SK-MEL-5 (cell line): ENCODE data around the gene BPIFB1. TPM values are rescaled to one million over a fixed set of nuclear protein-coding genes. Genes with fewer than 3 reads are reported as not detected.

ENCODE experiments used
- DNase-seq: peaks from one replicate; pipeline ENCODE4 v3.0.0-alpha.2; 2016; ENCODE audit warnings: low read depth, low spot score
- in situ Hi-C: cut with HindIII; loops from 2 replicates; pipeline ENCODE4 v1.10.0; 2016; ENCODE audit warnings: low sequenced_read_pairs, high pct_unique_total_duplicates, low pct_unique_long_range_greater_than_20kb
- total RNA-seq: library from RNA; depleted of rRNA; stranded (reverse); fragments of >200 nt; shearing (Covaris generic); gene quantifications from 2 replicates; pipeline ENCODE4 v1.2.3, GENCODE V29; 2014

BPIFB1 gene
- total RNA-seq, 1 experiment from 2014 or later = not detected

GRCh38 chr20:33311011-33311410 is 28.0 kb downstream of the BPIFB1 start:
- DNase-seq = no peak
- in situ Hi-C loops = no loop called here

DNA sequence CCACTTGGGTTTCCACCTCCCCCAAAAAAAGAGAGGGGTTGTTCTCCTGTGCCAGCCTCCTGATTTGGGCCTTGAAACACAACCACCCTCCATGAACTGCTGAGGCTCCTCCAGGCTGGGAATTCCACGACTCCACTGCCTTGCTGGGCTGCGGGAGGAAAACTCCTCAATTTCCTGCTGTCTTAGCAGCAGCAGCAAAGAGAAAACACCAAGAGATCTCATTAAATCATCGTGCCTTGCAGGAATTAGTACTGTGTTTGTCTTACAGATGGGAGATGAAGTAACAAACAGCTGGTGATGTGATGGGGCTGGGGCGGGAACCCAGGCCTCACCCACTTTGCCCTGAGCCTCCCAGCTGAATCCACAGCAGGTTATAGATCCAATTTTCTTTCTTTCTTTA is 29.0 kb downstream of the BPIFB1 start:
- no peak for DNase-seq
- in situ Hi-C loops = no loop called here

GRCh38 chr20:33312583-33312982 is 29.6 kb downstream of the BPIFB1 start:
- DNase-seq = no peak
- in situ Hi-C loops = no loop called here

- no peak for DNase-seq
- in situ Hi-C loops = no loop called here
These were observed 30.8 kb downstream of the BPIFB1 start for GRCh38 chr20:33313686-33314314.

GRCh38 chr20:33316343-33316742 is 33.3 kb downstream of the BPIFB1 start:
- in situ Hi-C loops = no loop called here

GRCh38 chr20:33316958-33317357 is 33.9 kb downstream of the BPIFB1 start:
- no peak for DNase-seq
- in situ Hi-C loops = no loop called here

More at GRCh38 chr20:33316343-33316742, 33.3 kb downstream of the BPIFB1 start:
- DNase-seq = no peak

- DNase-seq = no peak
- in situ Hi-C loops = no loop called here
These were observed 34.5 kb downstream of the BPIFB1 start for GRCh38 chr20:33317424-33318095.

- in situ Hi-C loops = no loop called here
- DNase-seq = no peak
These were observed 35.0 kb downstream of the BPIFB1 start for GRCh38 chr20:33318096-33318429.

- no peak for DNase-seq
- in situ Hi-C loops = no loop called here
These were observed 37.0 kb downstream of the BPIFB1 start for GRCh38 chr20:33320006-33320405.

DNA sequence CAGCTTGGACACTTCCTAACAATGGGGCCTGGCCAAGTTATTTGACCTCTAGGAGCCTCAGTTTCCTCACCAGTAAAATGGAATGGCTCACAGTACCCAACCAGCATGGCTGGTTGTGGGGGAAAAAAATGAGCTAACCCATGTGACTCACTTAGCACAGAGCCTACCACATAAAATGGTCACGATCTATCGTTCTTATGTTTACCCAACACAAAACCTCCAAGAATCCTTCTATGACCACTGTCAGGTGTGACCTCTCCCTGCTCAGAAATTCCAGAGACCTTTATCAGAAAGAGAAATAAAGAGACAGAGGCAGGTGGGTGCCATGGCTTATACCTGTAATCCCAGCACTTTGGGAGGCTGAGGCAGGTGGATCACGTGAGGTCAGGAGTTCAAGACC is 39.4 kb downstream of the BPIFB1 start:
- in situ Hi-C loops = no loop called here
- no peak for DNase-seq

DNA sequence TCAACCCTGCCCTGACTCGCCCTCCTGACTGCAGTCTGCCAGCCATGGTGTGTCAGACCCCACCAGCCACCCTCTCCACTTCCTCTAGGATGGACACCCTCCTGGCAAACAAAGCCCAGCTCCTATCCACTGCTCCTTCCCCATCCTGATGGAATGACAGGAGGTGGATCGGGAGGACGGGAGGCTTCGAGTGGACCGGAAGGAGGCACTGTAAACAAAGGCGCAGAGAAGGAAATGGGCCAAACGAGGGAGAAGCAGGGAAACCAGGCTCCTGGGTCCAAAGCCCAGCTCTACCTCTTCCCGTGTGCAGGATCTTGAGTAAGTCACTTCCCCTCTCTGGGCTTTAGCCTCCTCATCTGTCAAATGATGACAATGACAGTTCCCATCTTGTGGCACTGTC is 40.2 kb downstream of the BPIFB1 start:
- in situ Hi-C loops = no loop called here
- DNase-seq = no peak

DNA sequence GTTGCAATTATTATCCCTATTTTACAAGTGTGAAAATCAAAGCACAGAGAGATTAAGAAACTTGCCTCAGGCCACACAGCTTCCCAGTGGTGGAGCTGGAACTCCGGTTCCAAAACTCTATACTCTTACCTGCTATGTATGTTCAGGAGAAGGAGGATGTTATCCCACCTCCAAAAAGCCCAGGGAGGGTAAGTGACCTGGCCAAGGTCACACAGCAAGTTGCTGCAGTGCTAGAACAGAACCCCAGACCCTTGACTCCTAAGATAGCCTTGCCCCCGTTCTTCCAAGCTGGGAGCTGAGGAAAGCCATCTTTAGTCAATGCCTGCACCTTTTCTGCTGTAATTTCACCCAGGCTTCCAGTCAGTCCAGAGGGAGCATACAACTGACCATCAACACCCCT is 42.3 kb downstream of the BPIFB1 start:
- no peak for DNase-seq
- in situ Hi-C loops = no loop called here

DNA sequence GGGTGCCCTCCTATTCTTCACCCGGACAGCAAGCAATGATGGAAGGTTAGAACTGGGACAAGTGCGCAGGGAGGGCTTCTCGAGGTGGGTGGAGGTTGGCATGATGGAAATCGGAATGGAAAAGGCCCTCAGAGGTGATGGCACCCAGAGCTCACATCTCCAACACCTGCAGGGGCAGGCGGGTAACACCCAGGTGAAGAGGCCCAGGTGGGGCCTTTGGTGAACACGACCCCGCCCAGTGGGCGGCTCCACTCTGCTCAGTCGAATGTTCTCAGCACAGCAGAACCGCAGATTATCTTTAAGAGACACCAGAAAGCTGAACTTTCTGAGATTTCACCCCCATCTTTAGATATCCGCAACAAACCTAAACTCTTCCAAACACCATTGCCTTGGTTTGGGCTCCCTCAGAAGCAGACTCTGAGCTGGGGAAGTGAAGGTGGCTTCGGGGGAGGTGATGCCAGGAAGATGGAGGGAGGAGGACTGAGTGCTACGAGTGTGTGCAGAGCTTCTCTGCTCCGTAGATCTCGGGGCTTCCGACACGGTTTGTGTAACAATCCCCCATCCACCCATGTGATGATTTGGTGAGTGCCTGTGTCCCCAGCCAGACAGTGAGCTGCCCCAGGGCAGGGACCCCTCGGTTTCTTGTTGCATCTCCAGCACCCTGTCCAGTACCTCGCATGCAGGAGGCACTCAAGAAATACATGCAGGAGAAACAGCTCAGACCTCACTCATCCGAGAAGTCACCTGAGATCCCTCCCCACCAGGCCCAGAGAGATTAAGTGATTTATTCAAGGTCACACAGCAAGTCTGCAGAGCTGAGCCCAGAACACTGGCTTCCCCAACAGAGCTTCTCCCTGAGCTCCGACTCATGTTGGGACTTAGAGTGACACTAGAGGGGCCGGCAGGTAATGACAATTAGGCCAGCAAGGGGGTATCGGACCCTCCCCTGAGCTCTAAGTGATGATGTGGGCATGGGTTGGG is 45.4 kb downstream of the BPIFB1 start:
- DNase-seq = no peak
- in situ Hi-C loops = no loop called here

DNA sequence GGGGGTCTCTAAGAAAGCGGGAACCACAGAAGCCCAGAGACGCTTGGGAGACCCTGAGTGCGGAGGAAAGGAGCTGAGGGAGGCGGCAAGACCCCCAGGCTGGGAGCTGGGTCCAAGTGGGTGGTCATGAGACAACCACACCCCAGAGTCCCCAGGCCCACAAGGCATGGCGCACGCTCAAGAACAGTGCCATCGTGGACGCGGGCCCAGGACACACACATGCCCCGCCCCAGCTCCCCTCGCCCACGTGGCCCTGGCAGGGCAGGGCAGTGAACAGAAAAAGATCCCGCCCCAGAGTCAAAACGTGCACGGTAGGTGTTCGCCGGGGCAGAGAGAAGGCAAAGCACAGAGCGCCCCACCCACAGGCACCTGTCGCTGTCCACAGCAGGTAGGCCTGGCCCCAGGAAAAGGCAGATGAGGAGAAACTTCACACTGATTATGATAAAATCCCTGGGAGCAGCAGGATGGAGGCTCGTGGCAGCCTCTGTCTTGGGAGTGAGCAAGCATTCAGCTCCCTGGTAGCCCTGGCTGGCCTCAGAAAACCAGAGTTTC is 50.0 kb downstream of the BPIFB1 start:
- in situ Hi-C loops = no loop called here
- no peak for DNase-seq

DNA sequence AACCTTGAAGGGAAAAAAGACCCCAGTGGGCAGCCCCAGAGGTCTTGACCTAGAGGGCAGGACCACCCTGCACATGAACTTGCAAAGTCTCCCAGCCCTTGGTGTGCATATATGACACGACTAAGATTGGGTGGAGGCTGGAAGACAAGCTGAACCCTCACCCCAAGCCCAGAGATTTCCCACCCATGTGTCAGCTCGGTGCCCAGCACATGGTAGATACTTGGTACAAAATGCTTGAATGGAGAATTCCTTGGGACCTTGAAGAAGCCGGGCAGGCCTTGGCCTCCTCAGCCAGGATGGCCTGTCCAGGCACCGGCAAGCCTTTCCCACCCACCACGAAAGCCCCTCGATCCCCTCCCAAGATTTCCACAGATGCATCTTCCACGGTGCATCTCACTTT is 50.6 kb downstream of the BPIFB1 start:
- in situ Hi-C loops = no loop called here
- DNase-seq = no peak

- no peak for DNase-seq
- in situ Hi-C loops = no loop called here
These were observed 51.1 kb downstream of the BPIFB1 start for GRCh38 chr20:33334111-33334510.

DNA sequence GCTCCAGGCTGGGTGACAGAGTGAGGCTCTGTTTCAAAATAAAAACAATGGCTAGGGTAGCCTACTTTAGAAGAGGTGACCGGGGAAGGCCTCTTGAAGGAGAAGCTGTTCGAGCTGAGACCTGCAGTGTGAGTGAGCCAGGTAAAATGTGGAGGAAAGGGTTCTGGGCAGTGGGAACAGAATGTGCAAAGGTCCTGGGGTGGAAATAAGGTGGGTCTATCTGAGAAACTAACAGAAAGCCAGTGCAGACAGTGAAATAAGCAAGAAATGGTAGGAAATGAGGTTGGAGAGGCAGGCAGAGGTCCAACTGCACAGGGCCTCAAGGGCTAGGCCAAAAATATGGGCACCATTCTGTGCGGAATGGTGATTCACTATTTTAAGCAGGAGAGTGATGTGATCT is 53.4 kb downstream of the BPIFB1 start:
- in situ Hi-C loops = no loop called here
- DNase-seq = no peak

DNA sequence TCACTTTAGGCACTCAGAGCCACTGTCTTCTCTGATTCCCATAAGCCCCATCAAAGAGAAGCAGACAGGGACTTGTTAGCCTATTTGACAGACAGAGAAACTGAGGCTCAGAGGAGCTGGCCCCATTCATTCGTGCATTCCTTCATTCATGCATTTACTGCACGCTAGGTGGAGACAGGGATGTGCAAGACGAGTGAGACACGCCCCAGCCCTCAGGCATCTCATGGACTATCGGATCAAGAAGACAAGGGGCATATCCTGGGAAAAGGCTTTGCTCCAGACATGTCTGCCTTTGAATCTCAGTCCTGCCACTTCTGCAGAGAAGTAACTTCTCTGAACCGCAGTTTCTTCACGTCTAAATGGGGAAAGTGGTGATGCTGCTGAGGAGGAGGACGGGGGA is 54.1 kb downstream of the BPIFB1 start:
- DNase-seq = peak; percentile 28
- in situ Hi-C loops = no loop called here
